ENCODE data around the gene CD6.

DNA sequence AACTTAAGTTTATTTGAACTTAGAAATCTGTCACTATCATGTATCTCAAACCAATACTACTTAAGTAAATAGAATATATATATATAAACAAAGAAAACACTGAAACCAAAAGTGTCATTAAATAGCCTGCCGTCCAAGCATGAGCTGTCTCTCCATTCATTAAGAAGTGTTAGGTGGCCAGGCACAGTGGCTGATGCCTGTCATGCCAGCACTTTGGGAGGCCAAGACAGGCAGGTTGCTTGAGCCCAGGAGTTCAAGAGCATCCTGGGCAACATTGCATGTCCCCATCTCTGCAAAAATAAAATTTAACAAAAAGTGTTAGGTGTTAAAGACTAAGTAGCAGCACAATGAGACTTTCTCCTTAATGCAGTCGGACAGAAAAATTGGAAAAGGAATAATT is 14.0 kb downstream of the CD6 start:
- TF ChIP-seq GATA2 (IDR thresholded peaks at IDR 0.05; ENCODE audit: low read depth, low read length), result no peak
- no peak for TF ChIP-seq GATA3 (IDR thresholded peaks at IDR 0.05; ENCODE audit: low read depth, low read length)
